Skeletal muscle tissue (tissue), 5 donors: ENCODE measurements around the gene LRR1. TPM values are rescaled to one million over a fixed set of nuclear protein-coding genes. Genes with fewer than 3 reads are reported as not detected.
"Not testable (repeated sequence)": the region's sequence is repeated elsewhere in the genome, so short reads cannot be mapped to it uniquely, and the experiment has no call there.

Source experiments
- H3K27ac ChIP-seq: one replicate; pipeline ENCODE4 v1.7.0; 2013; ENCODE audit warnings: mild to moderate bottlenecking, low read depth, low read length, inconsistent platforms
- H3K27me3 ChIP-seq, 3 donors: one replicate each; pipeline ENCODE4 v1.7.0; 2013; ENCODE audit warnings: low read length in 3 of 3; ENCODE audit not compliant: control insufficient read depth in 3 of 3, insufficient read depth in 3 of 3
- H3K36me3 ChIP-seq, 3 donors: one replicate each; pipeline ENCODE4 v1.7.0; 2013; ENCODE audit warnings: low read length in 3 of 3; ENCODE audit not compliant: control insufficient read depth in 3 of 3, insufficient read depth in 3 of 3
- H3K4me1 ChIP-seq, 3 donors: one replicate each; pipeline ENCODE4 v1.7.0; 2013; ENCODE audit warnings: low read length in 3 of 3, mild to moderate bottlenecking in 3 of 3; ENCODE audit not compliant: control insufficient read depth in 3 of 3, insufficient read depth in 3 of 3
- H3K4me3 ChIP-seq, 3 donors: one replicate each; pipeline ENCODE4 v1.7.0; 2013; ENCODE audit warnings: low read length in 3 of 3
- H3K9ac ChIP-seq, 3 donors: one replicate each; pipeline ENCODE4 v1.7.0; 2013; ENCODE audit warnings: low read length in 3 of 3, mild to moderate bottlenecking in 3 of 3, moderate library complexity in 2 of 3, low read depth in 1 of 3
- H3K9me3 ChIP-seq, 3 donors: one replicate each; pipeline ENCODE4 v1.7.0; 2013; ENCODE audit warnings: low read length in 3 of 3; ENCODE audit not compliant: control insufficient read depth in 3 of 3
- small RNA-seq: library from RNA; depleted of rRNA; stranded (forward); fragments of <200 nt; gene quantifications from one replicate; pipeline ENCODE3, GENCODE V24; 2014
- total RNA-seq: library from RNA; depleted of rRNA; stranded (reverse); fragments of >200 nt; gene quantifications from one replicate; pipeline ENCODE4 v1.2.3, GENCODE V29; 2014
- donor health status: Osteomylitis.

Gene LRR1
- total RNA-seq, 1 donor from 2014 or later: 8.4 TPM

DNA sequence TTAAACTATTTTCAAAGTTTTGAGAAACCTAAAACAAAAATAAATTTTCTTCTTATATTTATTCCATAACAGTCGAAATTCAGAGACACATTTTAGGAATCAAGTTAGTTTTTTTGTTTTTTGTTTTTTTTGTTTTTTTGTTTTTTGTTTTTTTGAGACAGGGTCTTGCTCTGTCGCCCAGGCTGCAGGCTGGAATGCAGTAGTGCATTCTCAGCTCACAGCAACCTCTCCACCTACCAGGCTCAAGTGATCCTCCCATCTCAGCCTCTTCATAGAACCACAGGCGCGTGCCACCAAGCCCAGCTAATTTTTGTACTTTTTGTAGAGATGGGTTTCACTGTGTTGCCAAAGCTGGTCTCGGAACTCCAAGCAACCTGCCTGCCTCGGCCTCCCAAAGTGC, 54.8 kb downstream of the LRR1 start:
- H3K9ac ChIP-seq: no peak overlapping the region
- no peaks in the 10 kb centered on the region for H3K36me3 ChIP-seq
- no peak overlapping the region for H3K27ac ChIP-seq
- no peak overlapping the region for H3K4me3 ChIP-seq
- no peaks in the 10 kb centered on the region for H3K27me3 ChIP-seq
- no peaks in the 10 kb centered on the region for H3K4me1 ChIP-seq
- no peaks in the 10 kb centered on the region for H3K9me3 ChIP-seq

DNA sequence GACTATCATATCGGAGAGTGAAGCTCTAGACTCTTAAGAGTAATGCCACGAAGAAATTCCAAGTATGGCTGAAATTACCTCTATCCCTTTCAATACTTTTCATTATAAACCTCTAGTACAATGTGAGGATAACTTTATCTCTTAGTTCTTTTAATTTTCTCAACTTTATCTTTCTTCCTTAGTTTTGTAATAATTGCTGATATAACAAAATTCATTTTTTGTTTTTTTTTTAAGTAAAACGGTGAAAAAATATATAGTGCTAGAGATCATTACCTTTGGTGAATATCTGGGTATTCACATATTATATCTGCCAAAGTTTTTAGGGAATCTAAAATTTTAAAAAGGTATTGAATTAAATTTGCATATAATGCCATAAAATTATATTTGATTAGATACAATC, 55.8 kb downstream of the LRR1 start:
- Histone ChIP-seq H3K4me1 (no peaks in the 10 kb centered on the region), H3K9ac (no peak overlapping the region), H3K36me3 (no peaks in the 10 kb centered on the region), H3K4me3 (no peak overlapping the region), H3K27me3 (no peaks in the 10 kb centered on the region), H3K27ac (no peak overlapping the region), H3K9me3 (no peaks in the 10 kb centered on the region)

DNA sequence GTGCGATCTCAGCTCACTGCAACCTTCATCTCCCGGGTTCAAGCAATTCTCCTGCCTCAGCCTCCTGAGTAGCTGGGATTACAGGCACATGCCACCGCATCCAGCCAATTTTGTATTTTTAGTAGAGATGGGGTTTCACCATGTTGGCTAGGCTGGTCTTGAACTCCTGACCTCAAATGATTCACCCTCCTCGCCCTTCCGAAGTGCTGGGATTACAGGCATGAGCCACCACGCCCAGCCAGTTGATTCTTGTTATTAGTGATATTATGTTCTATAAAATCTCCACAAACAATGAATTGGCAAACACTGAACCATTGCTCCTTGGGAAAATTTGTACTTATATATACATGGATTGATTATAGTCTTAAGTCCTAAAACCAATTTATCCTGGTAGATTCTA, 58.8 kb downstream of the LRR1 start:
- H3K27me3 ChIP-seq, H3K9me3 ChIP-seq, H3K4me3 ChIP-seq, H3K4me1 ChIP-seq, H3K9ac ChIP-seq, H3K36me3 ChIP-seq, H3K27ac ChIP-seq: not testable (repeated sequence)

DNA sequence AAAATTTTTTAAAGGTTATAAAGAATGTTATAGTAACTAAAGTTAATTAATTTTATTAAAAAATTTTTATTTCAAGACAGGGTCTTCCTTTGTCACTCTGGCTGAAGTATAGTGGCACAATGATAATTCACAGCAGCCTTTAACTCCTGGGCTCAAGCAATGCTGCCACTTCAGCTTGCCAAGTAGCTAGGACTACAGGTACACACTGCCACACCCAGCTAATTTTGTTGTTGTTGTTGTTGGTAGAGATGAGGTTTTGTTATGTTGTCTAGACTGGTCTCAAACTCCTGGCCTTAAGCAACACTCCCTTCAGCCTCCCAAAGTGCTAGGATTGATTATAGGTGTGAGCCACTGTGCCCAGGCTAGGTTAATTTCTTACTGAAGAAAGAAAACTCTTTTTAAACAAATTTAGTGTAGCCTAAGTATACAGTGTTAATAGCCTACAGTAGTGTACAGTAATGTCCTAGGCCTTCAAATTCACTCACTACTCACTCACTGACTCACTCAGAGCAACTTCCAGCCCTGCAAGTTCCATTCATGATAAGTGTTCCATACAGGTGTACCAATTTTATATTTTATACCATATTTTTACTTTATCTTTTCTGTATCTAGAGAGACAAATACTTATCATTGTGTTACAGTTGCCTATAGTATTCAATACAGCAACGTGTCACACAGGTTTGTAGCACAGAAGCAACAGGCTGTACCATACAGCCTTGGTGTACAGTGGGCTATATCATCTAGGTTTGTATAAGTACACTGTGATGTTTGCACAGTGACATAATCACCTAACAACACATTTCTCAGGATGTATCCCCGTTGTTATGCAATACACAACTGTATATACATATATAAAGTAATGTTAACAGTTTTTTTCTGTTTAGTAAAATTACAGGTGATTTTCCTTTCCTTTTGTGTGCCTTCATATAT, 61.1 kb downstream of the LRR1 start:
- Histone ChIP-seq H3K27ac (no peak overlapping the region), H3K4me1 (no peaks in the 10 kb centered on the region), H3K27me3 (no peaks in the 10 kb centered on the region), H3K9ac (no peak overlapping the region), H3K4me3 (no peak overlapping the region), H3K36me3 (no peaks in the 10 kb centered on the region), H3K9me3 (no peaks in the 10 kb centered on the region)

Small RNAs within 50 kb of the gene (small RNA-seq; reads per million reads assigned to genes)
- gene AL139099.3 (not detected), gene AL139099.4 (not detected), gene RF00019 (not detected), gene RNA5SP384 (not detected)

Other genes starting within 250 kb of the LRR1 start
- 2,999 TPM for gene RPS29, start 12.6 kb upstream of the LRR1 start, total RNA-seq
- 243 TPM for gene RPL36AL, start 21.7 kb downstream of the LRR1 start, total RNA-seq
- 28.2 TPM for gene MGAT2, start 21.9 kb downstream of the LRR1 start, total RNA-seq
- 5.7 TPM for gene DNAAF2, start 36.3 kb downstream of the LRR1 start, total RNA-seq
- gene POLE2, start 89.3 kb downstream of the LRR1 start, total RNA-seq: 15.1 TPM
- gene KLHDC1, start 94.2 kb downstream of the LRR1 start, total RNA-seq: 20.9 TPM
- 123 TPM for gene KLHDC2, start 169.2 kb downstream of the LRR1 start, total RNA-seq